WTC11 (cell line): ENCODE data around the gene NR3C1. TPM values are rescaled to one million over a fixed set of nuclear protein-coding genes. Genes with fewer than 3 reads are reported as not detected.

Source experiments
- ATAC-seq: fragments of 200-7000 bp; cut with Tn5 transposase; 2 replicates; pipeline ENCODE4 v1.10.0; 2021; ENCODE audit warnings: mild to moderate bottlenecking, moderate library complexity
- CTCF ChIA-PET: fragments of 300-600 bp; sonication (Branson Sonifier 250); formaldehyde crosslinking; loops from one replicate; lab custom pipeline; 2021; ENCODE audit warnings: antibody characterized with exemption; lab: Charles Lee
- POLR2A ChIA-PET: fragments of 350-600 bp; sonication (Branson Sonifier 250); formaldehyde crosslinking; loops from one replicate; lab custom pipeline; 2021; ENCODE audit warnings: antibody characterized with exemption; lab: Charles Lee
- DNase-seq: peaks from one replicate; pipeline ENCODE4 v3.0.0; 2021; ENCODE audit warnings: low spot score
- H3K27ac Mint-ChIP-seq: 2 replicates; pipeline ENCODE4 v1.8.0; 2021; ENCODE audit warnings: mixed read lengths
- H3K27me3 Mint-ChIP-seq: 2 replicates; pipeline ENCODE4 v1.8.0; 2021; ENCODE audit warnings: low read depth, mild to moderate bottlenecking, moderate library complexity, mixed read lengths
- H3K36me3 Mint-ChIP-seq: 2 replicates; pipeline ENCODE4 v1.8.0; 2021; ENCODE audit warnings: mixed read lengths
- H3K4me1 Mint-ChIP-seq: 2 replicates; pipeline ENCODE4 v1.8.0; 2022; ENCODE audit warnings: mixed read lengths
- H3K4me3 Mint-ChIP-seq: 2 replicates; pipeline ENCODE4 v1.8.0; 2021; ENCODE audit warnings: mild to moderate bottlenecking, moderate library complexity, mixed read lengths
- H3K9me3 Mint-ChIP-seq: 2 replicates; pipeline ENCODE4 v1.8.0; 2021; ENCODE audit warnings: mixed read lengths
- E2F5 ChIP-seq: sonication (generic); formaldehyde crosslinking; IDR thresholded peaks from 2 replicates; pipeline ENCODE4 v1.8.1; 2022; ENCODE audit warnings: mild to moderate bottlenecking, moderate library complexity, missing genetic modification reagents
- GRHL2 ChIP-seq: fragments of 250-450 bp; sonication (Bioruptor Pico); IDR thresholded peaks from 2 replicates; pipeline ENCODE4 v1.8.0; 2022; ENCODE audit warnings: mild to moderate bottlenecking, moderate library complexity; ENCODE audit not compliant: insufficient replicate concordance, severe bottlenecking
- MLX ChIP-seq: sonication (generic); formaldehyde crosslinking; IDR thresholded peaks from 2 replicates; pipeline ENCODE4 v1.8.1; 2023; ENCODE audit warnings: mild to moderate bottlenecking, missing genetic modification reagents, moderate library complexity
- NFATC4 ChIP-seq: fragments of 250-450 bp; sonication (Bioruptor Pico); IDR thresholded peaks from 2 replicates; pipeline ENCODE4 v1.9.0; 2021; ENCODE audit warnings: mild to moderate bottlenecking
- NR1H2 ChIP-seq: sonication (generic); formaldehyde crosslinking; IDR thresholded peaks from 2 replicates; pipeline ENCODE4 v1.9.0; 2021; ENCODE audit warnings: mild to moderate bottlenecking, moderate library complexity, missing genetic modification reagents
- PRRX2 ChIP-seq: fragments of 250-450 bp; sonication (Bioruptor Pico); IDR thresholded peaks from 2 replicates; pipeline ENCODE4 v1.8.0; 2021; ENCODE audit warnings: mild to moderate bottlenecking
- SOX15 ChIP-seq: fragments of 250-450 bp; sonication (Bioruptor Pico); IDR thresholded peaks from 2 replicates; pipeline ENCODE4 v1.9.0; 2021; ENCODE audit warnings: mild to moderate bottlenecking
- SP1 ChIP-seq: sonication (generic); formaldehyde crosslinking; conservative IDR thresholded peaks from 2 replicates; pipeline ENCODE4 v1.8.1; 2022; ENCODE audit warnings: missing genetic modification reagents
- TEAD1 ChIP-seq: sonication (generic); formaldehyde crosslinking; IDR thresholded peaks from 2 replicates; pipeline ENCODE4 v1.8.0; 2022; ENCODE audit warnings: mild to moderate bottlenecking, missing genetic modification reagents
- ZNF219 ChIP-seq: sonication (generic); formaldehyde crosslinking; IDR thresholded peaks from 2 replicates; pipeline ENCODE4 v1.8.0; 2023; ENCODE audit warnings: missing genetic modification reagents, mild to moderate bottlenecking, borderline replicate concordance
- ZNF232 ChIP-seq: sonication (generic); formaldehyde crosslinking; IDR thresholded peaks from 2 replicates; pipeline ENCODE4 v1.8.0; 2022; ENCODE audit warnings: mild to moderate bottlenecking, missing genetic modification reagents
- total RNA-seq: library from RNA; stranded (reverse); gene quantifications from 3 replicates; pipeline ENCODE4 v1.2.3, GENCODE V29; 2021
- TF ChIP-seq, protein P1 (sequence below): sonication (generic); formaldehyde crosslinking; IDR thresholded peaks from 2 replicates; pipeline ENCODE4 v1.8.1; 2023; ENCODE audit warnings: mild to moderate bottlenecking, missing genetic modification reagents, moderate library complexity
- TF ChIP-seq, protein P2 (sequence below): fragments of 250-450 bp; sonication (Bioruptor Pico); IDR thresholded peaks from 2 replicates; pipeline ENCODE4 v1.9.0; 2021; ENCODE audit warnings: mild to moderate bottlenecking
- TF ChIP-seq, protein P3 (sequence below): sonication (generic); formaldehyde crosslinking; IDR thresholded peaks from 2 replicates; pipeline ENCODE4 v1.8.0; 2022; ENCODE audit warnings: mild to moderate bottlenecking, missing genetic modification reagents

Gene NR3C1
- total RNA-seq, 1 experiment from 2014 or later, result 15.0 TPM

DNA sequence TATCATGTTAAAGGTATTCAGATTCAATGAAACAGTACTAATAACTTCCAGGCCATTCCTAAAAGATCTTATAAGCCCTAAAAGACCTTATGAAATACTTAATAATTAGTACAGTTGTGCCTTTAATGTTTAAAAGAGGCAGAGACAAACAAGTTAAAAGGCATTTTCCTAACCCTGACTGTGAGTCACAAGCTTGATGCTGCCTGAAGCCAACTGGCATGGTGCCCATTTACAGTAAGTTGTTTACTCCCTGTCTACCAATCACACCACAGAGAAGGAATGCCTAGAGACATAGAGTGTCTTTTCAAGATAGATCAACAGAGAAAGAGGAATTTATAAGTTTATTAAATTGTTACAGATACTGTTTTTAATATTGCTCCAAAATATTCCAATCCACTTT is 47.8 kb downstream of the NR3C1 start (continued):
- TF ChIP-seq, protein P1, sequence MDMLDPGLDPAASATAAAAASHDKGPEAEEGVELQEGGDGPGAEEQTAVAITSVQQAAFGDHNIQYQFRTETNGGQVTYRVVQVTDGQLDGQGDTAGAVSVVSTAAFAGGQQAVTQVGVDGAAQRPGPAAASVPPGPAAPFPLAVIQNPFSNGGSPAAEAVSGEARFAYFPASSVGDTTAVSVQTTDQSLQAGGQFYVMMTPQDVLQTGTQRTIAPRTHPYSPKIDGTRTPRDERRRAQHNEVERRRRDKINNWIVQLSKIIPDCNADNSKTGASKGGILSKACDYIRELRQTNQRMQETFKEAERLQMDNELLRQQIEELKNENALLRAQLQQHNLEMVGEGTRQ, result no peak
- TF ChIP-seq GRHL2 (no peak), PRRX2 (no peak), TEAD1 (CRISPR knock-in tag) (no peak), NR1H2 (CRISPR knock-in tag) (no peak), E2F5 (no peak), ZNF219 (no peak), NFATC4 (CRISPR knock-in tag) (no peak), ZNF232 (CRISPR knock-in tag) (no peak)
- TF ChIP-seq, protein P2, sequence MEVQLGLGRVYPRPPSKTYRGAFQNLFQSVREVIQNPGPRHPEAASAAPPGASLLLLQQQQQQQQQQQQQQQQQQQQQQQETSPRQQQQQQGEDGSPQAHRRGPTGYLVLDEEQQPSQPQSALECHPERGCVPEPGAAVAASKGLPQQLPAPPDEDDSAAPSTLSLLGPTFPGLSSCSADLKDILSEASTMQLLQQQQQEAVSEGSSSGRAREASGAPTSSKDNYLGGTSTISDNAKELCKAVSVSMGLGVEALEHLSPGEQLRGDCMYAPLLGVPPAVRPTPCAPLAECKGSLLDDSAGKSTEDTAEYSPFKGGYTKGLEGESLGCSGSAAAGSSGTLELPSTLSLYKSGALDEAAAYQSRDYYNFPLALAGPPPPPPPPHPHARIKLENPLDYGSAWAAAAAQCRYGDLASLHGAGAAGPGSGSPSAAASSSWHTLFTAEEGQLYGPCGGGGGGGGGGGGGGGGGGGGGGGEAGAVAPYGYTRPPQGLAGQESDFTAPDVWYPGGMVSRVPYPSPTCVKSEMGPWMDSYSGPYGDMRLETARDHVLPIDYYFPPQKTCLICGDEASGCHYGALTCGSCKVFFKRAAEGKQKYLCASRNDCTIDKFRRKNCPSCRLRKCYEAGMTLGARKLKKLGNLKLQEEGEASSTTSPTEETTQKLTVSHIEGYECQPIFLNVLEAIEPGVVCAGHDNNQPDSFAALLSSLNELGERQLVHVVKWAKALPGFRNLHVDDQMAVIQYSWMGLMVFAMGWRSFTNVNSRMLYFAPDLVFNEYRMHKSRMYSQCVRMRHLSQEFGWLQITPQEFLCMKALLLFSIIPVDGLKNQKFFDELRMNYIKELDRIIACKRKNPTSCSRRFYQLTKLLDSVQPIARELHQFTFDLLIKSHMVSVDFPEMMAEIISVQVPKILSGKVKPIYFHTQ (CRISPR knock-in tag), result no peak

DNA sequence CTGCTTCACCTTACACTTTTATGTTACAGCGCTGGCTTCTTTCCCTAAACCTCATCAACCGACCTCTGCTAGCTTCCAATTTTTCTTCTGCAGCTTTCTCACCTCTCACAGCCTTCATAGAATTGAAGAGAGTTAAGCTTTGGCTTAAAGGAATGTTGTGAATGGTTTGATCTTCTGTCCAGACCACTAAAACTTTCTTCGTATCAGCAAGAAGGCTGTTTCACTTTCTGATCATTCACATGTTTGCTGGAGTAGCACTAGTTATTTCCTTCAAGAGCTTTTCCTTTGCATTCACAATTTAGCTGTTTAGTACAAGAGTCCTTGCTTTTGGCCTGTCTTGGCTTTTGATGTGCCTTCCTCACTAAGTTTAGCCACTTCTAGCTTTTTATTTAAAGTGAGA is 49.5 kb downstream of the NR3C1 start:
- peaks cover 8% of the 10 kb centered on the region for H3K4me1 Mint-ChIP-seq
- TF ChIP-seq NFATC4 (CRISPR knock-in tag), result no peak
- no peak for TF ChIP-seq SP1 (CRISPR knock-in tag)
- no peak for TF ChIP-seq MLX (CRISPR knock-in tag)
- CTCF ChIA-PET, result no interaction called here
- ATAC-seq, result no peak
- POLR2A ChIA-PET, result no interaction called here
- no peaks in the 10 kb centered on the region for H3K27me3 Mint-ChIP-seq
- no peak for DNase-seq
- H3K9me3 Mint-ChIP-seq, result no peaks in the 10 kb centered on the region
- H3K36me3 Mint-ChIP-seq, result no peaks in the 10 kb centered on the region
- no peak overlapping the region; the same call in 1 of the 2 replicates for H3K27ac Mint-ChIP-seq
- no peak overlapping the region for H3K4me3 Mint-ChIP-seq

DNA sequence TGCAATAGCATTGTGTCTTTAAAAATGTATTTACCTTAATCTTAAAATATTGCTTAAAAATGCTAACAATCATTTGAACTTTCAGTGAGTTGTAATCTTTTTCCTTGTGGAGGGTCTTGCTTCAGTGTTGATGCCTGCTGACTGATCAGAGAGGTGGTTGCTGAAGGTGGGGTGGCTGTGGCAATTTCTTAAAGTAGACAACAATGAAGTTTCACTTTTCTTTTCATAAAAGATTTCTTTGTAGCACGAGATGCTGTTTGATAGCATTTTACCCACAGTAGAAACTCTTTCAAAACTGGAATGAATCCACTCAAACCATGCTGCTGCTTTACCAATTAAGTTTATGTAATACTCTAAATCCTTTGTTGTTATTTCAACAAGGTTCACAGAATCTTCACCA is 50.8 kb downstream of the NR3C1 start:
- ATAC-seq (no peak), DNase-seq (no peak)
- Mint-ChIP-seq H3K4me3 (no peak overlapping the region), H3K36me3 (no peaks in the 10 kb centered on the region), H3K9me3 (no peaks in the 10 kb centered on the region), H3K27ac (no peak overlapping the region), H3K4me1 (peaks cover 11% of the 10 kb centered on the region), H3K27me3 (no peaks in the 10 kb centered on the region)
- ChIA-PET POLR2A (no interaction called here), CTCF (no interaction called here)
- TF ChIP-seq SOX15 (CRISPR knock-in tag), result no peak
- TF ChIP-seq, protein P3, sequence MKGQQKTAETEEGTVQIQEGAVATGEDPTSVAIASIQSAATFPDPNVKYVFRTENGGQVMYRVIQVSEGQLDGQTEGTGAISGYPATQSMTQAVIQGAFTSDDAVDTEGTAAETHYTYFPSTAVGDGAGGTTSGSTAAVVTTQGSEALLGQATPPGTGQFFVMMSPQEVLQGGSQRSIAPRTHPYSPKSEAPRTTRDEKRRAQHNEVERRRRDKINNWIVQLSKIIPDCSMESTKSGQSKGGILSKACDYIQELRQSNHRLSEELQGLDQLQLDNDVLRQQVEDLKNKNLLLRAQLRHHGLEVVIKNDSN (CRISPR knock-in tag), result no peak
- TF ChIP-seq, protein P1, result no peak
